ENCODE data around the gene SLC27A4.
A peak's percentile ranks its signal among the peaks of the same experiment; 100 is the strongest.

Gene SLC27A4

DNA sequence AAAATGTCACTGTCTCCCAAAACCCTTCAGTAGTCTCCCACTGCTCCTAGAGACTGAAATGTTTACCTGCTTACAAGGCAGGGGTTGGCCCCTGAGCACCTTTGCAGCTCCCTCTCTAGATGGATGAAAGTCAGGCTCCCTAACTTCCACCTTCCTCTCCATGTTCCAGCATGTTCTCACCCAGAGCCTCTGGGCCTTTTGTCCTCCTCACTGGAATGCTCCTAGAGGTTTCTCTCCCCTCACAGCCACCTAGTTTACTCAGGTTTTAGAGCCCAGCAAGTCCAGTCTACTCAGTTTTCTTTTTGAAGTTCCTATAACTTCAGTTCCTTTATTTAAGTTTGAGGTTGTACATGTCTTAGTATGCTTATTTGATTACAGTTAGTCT lies 30.0 kb downstream of the SLC27A4 start:
- no peak for DNase-seq

DNA sequence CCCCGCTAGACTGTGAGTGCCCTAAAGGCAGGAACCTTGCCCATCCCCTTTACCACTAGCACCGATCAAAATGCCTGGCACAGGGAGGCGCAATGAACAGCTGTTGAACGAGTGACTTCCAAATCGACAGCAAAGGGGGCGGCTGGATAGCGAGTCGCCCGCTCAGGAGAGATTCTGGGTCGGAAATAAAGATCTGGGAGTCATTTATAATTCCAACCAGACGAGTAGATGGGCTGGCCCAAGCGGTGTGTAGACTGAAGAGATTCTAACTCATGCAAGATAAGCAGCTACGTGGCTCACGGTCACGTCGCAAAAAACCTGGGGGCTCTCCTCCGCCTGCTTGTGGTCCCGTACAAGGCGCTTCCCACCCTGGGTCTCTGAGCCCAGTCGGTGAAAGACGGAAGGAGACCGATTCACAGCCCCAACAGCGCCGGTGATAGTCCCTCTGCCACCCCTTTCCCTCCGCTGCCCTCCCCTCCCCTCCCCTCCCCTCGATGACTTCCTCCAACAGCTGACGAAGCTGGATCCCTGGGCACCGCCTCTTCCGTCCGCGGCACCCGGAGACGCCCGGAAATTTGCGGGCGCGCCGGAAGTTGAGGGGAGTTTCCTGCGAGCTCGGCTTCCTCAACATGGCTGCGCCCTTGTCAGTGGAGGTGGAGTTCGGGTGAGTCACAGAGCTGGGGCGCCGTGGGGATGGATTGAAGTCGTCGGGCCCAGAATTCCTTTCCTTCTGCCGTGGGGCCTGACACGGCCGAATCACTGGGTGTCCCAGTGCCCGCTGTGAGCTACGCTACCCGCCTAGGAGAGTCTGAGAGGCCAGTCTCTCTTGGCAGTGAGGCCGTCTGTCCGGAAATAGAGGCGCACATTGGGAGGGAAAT lies 30.7 kb downstream of the SLC27A4 start, which contains the start of gene URM1:
Gene URM1, plus strand, starts transcription at position 623 of the 878 bp plus-strand sequence. Its CDS starts 7 bp downstream, at position 630.
- peak; percentile 94 to 95 for DNase-seq

DNA sequence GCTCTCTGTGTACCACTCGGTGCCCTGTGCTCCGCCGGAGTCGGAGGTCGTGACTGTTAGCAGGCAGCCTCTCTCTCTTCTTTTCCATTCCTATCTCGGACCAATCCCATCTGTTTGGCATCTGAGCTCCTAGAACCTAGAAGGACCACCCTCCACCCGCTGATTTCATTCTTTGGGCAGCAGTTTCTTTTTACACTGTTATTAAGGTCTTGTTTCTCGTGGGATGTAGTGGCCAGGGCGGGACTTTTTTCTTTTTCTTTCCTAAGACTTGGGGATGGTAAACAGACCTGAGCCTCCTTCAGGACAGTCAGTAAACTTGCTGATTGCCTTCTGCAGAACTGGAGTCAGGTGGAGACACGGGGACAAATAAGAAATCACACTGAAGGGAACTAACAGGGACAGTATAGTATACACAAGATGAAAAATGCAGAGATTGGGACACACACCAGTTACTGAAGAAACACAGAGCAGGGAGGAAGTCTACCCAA lies 31.3 kb downstream of the SLC27A4 start:
- DNase-seq: no peak

DNA sequence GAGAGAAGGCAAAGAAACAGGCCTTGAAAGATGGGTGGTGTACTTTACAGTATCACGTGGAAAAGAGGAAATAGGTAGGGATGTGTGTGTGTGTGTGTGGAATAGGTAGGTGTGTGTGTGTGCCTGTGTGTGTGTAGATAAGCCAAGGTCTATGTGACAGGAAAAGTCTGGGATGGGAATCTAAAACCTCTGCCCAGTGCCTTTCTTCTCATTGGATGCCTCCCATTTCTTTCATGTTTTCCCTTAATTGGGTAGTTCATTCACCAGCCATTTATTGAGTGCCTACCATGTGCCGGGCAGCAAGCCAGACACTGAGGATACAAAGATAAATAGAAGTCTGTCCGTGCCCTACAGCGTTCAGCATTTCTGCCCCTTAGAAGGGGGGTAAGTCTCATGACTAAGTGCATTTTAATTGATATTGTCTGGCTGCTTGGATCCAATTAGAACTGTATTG lies 31.9 kb downstream of the SLC27A4 start:
- DNase-seq: no peak

DNA sequence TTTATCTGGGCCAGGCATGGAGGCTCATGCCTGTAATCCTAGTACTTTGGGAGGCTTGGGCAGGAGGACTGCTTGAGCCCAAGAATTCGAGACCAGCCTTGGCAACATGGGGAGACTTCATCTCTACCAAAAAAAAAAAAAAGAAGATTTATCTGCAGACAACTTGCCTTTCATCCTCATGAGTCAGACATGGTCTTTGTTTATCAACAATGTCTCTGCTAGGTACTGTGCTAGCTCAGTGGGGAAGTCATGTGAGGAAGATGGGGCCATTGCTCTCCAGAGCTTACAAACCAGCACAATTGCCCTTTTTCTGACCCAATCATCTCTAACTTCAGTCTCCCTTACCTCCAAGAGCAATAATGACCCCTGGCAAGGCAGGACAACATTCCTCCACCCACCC lies 32.5 kb downstream of the SLC27A4 start:
- DNase-seq: no peak

DNA sequence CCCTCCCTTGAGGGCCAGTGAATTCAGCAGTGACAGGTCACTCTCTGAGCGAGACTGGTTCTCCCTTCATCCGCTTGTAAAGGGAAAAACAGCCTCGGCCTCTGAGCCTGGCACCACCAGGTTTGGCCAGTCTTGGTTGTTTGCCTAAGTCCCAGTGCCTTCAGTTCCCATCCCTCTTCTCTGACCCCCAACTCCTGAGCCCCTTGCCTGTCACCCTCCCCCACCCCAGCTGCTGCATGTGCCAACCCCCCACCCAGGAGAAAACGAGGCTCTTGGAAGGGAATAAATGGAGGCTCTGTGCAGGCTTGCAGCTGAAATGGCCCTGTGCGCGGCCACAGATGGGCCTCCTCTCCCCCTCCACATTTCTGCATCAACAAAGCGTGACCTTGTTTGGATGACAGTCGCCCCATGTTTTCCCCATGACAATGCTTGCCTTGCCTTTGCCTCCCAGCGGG lies 33.9 kb downstream of the SLC27A4 start:
- DNase-seq: no peak

DNA sequence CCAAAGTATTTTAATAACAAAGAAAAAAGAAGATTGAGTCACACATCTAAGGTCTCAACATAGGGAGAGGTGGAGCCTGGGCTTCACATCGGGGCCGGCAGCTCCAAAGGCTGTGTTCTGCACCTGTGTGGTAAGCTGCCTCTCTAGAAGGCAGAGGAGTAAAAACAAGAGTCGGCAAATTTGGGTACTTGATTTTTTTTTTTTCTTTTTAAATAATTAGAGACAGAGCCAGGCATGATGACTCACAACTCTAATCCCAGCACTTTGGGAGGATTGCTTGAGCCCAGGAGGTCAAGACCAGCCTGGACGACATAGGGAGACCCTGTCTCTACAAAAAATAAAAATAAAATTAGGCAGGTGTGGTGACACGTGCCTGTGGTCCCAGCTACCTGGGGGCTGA lies 35.5 kb downstream of the SLC27A4 start:
- DNase-seq: no peak

DNA sequence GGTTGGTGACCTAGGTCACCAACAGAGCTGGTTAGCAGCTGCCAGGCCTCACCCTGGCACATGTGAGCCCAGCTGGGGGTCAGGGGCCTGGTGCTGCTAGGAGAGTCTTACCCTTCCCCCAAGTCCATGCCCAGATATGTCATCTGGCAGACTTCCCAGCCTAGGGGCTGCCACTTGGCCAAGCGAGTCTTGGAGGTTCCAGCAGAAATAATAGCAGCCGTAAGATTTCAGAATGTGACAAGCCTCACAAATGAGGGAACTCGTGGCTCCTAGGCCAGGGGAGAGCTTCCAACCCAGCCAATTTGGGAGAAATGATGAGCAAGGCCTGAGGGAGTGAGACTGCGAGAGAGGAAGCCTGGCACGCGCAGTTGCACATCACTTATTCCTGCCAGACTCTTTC lies 41.9 kb downstream of the SLC27A4 start:
- no peak for DNase-seq

DNA sequence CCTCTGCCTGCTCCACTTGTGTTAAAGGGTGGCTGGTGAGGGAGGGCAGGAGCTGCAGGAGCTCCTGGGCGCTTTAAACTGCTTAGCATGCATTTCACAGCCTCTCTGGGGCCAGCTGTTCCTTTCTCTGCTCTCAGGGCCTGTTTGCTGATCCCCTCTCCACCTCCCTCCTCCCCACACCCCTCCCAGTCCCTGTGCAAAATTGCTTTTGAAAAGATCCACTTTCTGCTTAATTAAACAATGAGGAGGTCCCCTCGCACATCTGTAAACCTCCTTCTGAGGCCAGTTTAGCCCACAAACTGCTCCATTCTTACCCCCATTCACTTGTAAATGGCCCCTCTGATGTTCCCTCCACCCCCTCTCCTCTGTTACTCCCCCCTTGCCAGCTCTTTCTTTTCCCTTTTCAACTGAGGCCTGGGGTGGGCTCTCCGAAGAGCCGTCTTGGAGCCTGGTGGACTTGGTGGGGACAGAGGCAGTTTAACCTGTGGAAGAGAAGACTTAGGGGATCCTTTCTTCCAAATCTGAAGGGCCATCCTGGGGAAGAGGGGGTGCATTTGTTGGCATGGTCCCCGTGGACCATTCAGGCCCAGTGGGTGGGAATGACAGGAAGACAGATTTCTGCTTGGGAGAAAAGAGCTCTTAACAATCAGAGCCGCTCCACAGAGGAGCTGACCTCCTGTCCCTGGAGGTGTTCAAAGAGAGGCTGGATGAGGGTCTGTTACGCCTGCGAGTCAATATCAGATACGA lies 42.9 kb downstream of the SLC27A4 start:
- no peak for DNase-seq

DNA sequence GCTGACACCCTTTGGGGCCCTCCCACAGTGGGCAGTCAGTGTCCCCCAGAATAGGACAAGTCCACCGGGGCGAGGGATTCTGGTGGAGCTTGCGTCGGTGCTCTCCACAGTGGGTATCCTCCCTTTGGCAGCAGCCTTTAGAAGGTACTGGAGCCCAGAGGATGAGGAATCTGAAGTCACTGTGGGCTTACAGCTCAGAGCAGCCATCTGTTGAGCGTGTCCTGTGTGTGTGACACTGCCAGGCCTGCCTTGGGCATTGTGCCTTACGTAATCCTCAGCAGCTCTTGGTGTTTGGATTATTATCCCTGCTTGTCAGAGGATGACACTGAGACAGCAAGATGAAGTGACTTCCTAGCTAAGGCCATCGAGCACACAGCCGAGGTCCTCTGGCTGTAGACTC lies 43.5 kb downstream of the SLC27A4 start:
- DNase-seq: no peak

DNA sequence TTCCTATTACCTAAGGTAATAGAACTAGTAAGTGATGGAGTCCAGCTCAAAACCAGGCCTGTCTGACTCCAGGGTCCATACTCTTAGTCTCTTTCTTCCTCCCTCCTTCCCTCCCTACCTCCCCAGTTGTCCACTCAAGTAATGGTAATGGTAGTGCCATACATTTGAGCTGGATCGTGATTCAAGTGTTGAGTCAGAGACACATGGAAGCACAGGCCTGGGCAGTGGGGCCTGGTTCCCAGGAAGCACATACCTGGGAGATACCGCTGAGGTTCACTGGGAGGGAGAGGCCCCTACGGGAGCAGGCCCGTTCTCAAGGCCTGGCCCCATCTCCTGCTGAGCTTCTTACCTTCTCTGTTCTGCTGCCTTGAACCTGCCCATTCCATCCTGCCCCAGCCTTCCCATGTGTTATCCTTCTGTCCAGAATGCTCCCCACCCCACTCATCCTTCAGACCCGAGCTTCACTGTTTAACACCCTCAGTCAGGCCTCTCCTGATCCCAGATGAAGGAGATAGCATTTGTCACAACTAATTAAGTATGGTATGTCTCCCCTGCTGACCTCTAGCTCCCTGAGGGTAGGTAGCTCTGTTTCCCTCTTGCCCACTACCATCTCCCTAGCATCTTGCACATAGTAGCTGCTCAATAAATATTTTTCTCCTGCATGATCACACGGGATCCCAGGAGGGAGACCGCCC lies 44.6 kb downstream of the SLC27A4 start:
- DNase-seq: no peak

DNA sequence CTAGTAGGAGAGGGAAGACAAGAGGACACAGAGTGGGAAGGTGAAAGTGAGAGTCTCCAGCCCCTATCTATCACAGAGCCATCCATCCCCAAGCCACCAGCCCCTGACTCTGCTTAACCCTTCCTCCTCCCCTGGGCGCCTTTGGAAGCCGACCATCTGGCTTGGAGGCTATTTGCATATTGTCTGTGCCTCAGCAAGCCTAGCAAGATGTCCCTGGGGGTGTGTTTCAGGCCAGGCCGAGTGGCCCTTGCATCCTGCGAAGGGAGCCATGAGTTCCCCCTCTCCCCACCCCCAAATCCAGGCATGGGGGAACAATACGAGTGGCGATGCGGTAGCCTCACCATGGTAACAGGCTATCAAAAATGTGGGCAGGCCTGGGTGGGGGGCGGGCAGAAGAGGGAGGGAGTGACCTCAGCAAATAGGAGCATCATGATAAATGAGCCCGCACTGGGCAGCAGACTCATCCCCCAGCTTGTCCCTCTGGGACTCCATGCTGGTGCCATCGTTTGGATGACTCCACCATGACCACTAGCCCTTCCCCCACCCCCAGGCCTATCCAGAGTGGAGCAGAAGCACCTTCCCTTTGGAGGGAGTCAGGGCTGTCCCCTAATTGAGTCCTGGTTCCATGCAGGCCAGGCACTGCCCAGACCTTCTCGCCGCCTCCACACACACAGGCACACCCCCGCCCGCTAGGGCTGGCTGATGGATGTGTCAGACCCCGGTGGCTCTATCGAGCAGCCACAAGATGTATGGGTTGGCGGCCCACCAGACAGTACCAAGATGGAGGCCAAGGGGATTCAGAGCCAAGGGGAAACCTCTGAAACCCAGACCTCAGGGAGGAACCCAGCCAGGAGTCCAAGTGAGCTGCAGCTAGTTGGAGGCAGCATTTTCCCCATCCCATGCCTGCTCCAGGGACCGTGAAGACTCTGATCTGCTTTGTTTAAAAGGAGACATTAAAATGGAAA lies 45.5 kb downstream of the SLC27A4 start:
- no peak for DNase-seq

DNA sequence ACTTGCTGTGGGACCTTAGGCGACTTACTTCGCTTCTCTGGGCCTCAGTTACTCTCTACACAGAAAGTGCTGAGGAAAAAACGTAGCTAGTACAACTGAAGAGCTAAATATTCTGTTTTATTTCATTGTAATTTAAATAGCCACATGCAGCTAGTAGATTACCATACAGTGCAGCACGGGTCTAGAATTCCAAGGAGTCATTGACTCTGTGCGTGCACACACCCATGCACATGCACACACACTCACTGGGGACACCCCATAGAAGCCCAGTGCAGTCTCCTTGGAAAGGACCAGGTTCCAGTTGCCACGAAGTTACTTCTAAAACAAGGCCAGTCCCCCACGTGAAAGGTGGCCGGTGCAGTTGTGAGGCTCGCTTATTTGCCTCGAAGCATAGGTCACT lies 47.8 kb downstream of the SLC27A4 start:
- no peak for DNase-seq

DNA sequence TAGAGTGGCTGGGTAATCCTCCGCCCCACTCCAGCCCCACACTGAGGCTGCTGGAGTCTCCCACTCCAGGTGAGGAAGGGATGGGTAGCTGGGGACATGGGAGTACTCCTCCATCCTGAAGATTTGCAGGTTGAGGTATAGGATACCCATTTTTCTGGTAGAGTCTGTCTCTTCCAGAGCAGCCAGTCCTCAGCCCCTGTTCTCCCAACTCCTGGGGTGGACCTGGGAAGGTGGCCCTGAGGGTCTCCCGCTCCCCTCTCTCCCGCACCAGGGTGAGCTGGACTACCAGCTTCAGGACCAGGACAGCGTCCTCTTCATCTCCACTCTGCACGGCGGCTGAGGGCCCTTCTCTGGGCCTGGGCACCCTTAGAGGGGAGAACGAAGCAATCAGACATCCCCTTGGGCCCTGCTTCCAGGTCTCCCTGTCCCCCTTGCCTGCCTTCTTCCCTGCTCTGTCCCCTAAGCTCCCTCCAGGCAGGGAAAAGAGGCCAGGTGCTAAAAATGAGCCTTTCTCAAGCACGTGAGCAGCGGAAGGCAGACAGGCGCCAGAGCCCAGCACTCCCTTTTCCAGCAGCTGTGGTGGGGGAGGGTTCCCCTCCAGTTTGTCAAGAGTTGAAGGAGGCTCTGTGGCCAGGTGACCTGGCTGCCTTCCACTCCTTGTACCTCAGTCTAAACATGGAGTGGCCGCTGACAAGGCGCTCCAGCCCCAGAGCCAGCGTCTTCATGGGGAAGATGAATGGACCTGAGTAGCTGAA lies 49.2 kb downstream of the SLC27A4 start:
- DNase-seq: no peak

DNA sequence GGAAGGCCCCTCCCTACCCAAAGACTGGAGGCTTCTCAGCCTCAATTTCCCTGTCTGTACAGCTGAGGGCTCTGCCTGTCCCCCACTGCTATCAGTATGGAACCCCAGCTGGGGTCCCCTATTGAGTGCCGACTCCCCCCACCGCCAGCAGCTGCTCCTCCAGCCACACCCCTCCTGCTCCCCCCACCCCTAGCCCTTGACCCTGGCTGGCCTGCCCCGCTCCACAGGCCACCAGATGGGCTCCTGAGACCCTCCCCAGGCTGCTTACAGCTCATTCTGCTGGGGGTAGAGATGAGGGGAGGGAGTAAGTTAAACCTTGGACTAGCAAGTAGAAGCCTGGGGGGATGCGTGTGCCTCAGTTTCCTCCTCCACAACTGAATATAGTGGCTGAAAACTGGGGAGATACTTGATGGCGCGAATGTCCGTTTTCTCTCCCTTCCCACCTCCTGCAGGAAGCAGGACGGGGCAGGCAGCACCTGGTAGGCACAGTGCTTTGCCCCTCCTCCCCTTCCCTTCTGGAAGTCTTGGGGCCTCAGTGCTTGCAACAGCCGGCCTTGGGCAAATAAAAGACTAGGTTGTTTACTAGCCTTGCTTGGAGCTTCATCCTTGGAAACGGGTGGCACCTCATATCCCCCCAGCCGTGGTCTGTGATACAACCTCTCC lies 50.0 kb downstream of the SLC27A4 start:
- DNase-seq: no peak

DNA sequence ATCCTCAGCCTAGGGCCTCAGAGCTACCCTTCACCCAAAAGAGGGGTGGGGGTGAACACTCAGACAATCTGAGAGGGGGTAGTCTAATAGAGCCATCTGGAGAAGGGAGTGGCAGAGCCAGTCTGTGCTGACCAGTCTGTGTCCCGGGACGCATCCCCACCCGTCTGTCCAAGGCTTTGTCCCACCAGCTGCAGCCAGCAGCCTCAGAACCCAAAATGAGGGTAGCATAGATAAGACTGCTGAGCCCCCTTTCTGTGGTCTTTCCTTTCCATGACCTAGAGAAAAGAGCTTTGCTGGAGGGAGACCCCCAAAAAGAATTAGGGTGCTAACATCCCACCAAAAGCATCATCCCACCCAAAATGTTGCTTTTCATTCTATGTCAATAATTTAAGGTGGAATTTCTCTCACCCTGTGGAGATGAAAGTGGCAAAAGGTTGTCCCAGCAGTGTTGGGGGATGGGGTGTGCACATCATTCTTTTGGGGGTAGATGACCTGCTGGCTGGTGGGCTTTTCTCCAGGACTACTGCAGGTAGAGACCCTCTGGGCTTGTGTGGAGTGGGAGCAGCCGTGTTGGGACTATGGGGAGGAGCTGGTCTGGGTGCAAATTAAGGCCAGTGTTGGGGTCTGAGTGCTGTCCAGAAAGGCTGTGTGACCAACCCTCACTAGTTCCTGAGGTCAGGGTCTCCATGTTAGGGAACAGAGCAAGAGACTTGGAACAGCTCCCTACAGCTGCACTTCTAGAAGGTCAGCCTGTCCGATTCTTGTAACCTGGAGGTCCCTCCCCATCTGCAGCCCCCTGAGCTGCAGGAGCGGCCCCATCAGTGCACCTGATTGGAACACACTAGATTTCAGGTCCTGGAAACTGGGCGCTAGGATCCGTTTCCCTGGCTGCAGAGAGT lies 50.7 kb downstream of the SLC27A4 start:
- DNase-seq: no peak

DNA sequence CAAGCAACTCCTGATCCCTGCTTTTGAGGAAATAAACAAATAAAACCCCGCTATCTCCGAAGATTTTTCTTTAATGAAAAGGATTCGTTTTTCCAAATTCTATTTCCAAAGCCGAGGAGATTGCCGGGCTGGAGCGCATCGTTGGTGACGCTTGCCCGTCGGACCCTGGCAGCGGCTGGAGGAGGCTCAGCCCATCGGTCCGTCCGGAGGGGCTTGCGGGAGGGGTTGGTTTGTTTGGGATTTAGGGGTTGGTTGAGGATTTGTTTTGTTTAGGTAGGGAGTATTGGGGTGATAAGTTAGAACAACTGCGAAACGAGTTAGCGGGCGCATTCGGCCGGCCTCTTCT lies 51.6 kb downstream of the SLC27A4 start:
- no peak for DNase-seq

DNA sequence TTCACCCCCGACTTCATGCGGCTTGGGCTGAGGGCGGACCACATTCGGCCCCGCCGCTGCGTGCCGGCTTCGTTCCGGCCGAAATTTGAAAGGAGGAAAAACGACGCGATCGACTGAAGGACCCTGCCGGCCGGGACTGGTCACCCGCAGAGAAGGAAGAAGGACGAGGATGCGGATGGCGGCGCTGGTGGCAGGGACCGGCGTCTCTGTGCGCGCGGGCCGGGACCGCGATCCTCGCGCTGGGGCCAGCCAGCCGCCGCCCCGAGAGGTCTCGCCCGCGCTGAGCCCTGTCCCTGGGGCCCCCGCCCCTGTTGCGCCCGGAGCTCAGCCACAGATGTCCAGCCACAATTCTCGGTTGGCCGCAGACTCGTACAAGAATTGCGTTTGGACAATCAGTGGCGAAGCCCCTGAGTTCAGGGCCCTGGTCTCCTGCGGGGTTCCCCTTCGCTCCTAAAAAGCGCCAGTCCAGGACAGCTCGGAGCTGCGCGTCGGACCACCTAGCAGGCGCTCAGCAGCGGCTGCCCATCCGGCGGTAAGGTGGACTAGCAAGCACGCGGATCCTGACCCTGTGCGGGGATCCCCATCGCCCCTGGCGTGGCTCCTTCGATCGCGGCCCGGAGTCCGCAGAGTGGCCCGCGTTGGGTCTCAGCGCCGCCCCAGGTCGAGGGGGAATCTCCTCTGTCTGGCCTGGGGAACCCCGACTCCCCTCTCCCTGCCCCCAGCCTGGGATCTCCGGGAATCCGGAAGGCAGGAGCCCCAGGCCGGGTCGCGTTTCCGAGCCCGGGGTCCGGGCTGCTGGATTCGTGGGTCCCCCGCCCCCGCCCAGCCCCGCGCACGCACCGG lies 52.2 kb downstream of the SLC27A4 start:
- DNase-seq: no peak
